GM18868 (cell line): ENCODE measurements around the gene CTXND1.

Experiments
- ATAC-seq: cut with Tn5 transposase; IDR thresholded peaks from one replicate; pipeline ENCODE4 v1.9.1; 2021; ENCODE audit warnings: mild to moderate bottlenecking, moderate library complexity; ENCODE audit not compliant: unreplicated experiment

The CTXND1 gene

GRCh38 chr15:80210611-80211573 is 41.1 kb downstream of the CTXND1 start:
- peak; percentile 50 for ATAC-seq

- ATAC-seq, result no peak
Observed at GRCh38 chr15:80208758-80209734, 43.0 kb downstream of the CTXND1 start.

- ATAC-seq, result no peak
Observed at GRCh38 chr15:80207887-80208286, 44.1 kb downstream of the CTXND1 start.

GRCh38 chr15:80204231-80204630 is 47.8 kb downstream of the CTXND1 start:
- ATAC-seq, result no peak

GRCh38 chr15:80203361-80203885 is 48.6 kb downstream of the CTXND1 start:
- no peak for ATAC-seq

GRCh38 chr15:80202641-80203360 is 49.2 kb downstream of the CTXND1 start:
- no peak for ATAC-seq

- ATAC-seq, result no peak
Observed at GRCh38 chr15:80202016-80202315, 50.0 kb downstream of the CTXND1 start.

- ATAC-seq, result no peak
Observed at GRCh38 chr15:80201256-80202015, 50.6 kb downstream of the CTXND1 start.

- no peak for ATAC-seq
Observed at GRCh38 chr15:80199869-80200268, 52.1 kb downstream of the CTXND1 start.

- ATAC-seq, result no peak
Observed at GRCh38 chr15:80199366-80199765, 52.6 kb downstream of the CTXND1 start.

- no peak for ATAC-seq
Observed at GRCh38 chr15:80194914-80195313, 57.1 kb downstream of the CTXND1 start.

- no peak for ATAC-seq
Observed at GRCh38 chr15:80194186-80194585, 57.8 kb downstream of the CTXND1 start.

- ATAC-seq, result no peak
Observed at GRCh38 chr15:80191897-80192595, 60.0 kb downstream of the CTXND1 start.

GRCh38 chr15:80191198-80191597 is 60.8 kb downstream of the CTXND1 start:
- ATAC-seq, result no peak

- ATAC-seq, result no peak
Observed at GRCh38 chr15:80188251-80188650, 63.8 kb downstream of the CTXND1 start.

GRCh38 chr15:80186597-80186996 is 65.4 kb downstream of the CTXND1 start:
- ATAC-seq, result no peak

GRCh38 chr15:80186066-80186465 is 65.9 kb downstream of the CTXND1 start:
- ATAC-seq, result no peak

GRCh38 chr15:80185152-80185551 is 66.9 kb downstream of the CTXND1 start:
- ATAC-seq, result no peak

- ATAC-seq, result no peak
Observed at GRCh38 chr15:80184554-80184953, 67.5 kb downstream of the CTXND1 start.
